Measurements from ENCODE around the gene TMIGD2.
"Not testable (repeated sequence)": the region's sequence is repeated elsewhere in the genome, so short reads cannot be mapped to it uniquely, and the experiment has no call there.

Gene TMIGD2

DNA sequence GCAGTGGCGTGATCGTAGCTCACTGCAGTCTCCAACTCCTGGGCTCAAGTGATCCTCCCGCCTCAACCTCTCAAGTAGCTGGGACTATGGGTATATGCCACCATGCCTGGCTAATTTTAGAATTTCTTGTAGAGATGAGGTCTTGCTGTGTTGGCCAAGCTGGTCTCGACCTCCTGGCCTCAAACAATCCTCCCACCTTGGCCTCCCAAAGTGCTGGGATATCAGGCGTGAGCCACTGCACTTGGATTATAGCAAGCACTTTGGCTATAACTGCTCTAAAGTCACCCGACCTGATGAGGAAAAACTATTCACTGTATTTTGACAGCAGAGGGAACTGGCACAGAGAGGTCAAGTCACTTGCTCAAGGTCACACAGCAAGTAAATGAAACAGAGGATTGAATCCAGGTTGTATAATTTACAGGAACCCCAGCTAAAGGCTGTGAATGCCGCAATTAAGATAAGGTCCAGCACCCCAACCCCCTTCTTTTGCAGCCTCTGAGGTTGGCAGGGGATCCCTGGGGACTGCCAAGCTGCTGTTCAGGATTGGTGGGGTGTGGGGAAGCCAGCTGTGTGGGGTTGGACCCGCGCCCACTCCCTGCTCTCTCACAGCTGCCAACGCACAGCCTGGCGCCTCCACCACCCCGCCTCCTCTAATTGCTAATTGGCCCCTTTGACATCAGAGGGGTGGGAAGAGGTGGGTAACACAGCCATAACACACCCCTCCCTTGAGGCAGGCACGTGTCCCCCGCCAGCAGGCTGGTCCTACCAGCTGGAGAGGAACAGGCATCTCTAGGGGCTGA, 6.0 kb downstream of the TMIGD2 start:
- DNase-seq = no peak

- no peak for DNase-seq
Observed at GRCh38 chr19:4294389-4294788, 7.8 kb downstream of the TMIGD2 start.

DNA sequence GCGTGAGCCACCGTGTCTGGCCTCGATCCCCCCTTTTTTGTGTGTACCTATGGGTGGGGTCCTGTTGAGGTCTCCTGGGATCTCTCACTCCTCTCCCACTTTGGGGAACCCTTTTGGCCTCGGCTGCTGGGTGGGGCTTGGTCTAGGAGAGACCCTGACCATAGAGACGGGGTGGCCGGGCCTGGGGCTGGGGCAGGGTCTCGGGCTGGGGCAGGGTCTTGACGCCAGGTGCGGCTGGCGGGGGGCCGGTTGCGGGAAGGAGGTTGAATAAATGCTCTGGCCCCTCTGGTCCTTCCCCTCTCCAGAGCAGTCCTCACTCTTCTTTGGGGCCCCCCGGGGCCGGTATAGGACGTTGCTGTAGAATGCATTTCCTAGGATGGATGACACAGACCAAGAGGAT, 9.7 kb downstream of the TMIGD2 start:
- DNase-seq = no peak

DNA sequence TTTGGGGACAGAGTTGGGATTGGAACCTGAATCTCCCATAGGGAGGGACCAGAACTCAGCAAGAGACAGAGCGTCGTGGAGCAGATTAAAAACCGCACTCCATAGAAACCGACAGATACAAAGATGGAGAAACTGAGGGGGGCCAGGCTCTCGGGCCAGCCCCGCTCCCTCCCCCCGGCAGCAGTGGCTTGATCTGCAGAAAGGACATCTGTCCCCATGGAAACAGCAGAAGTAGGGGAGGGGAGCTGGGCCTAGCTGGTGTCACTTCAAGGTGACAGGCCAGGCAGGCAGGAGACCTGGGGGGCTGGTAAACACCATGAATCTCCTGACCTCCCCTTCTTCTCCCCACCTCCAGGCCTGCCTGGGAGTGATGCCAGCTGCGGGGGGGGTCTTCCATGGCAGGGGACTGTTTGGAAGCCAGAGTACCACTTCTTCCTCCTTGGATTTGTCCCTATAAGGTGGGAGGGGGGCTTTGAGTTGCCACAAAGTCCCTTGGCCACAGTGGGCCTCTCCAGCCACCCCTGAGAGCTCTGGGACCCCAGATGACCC, 10.9 kb downstream of the TMIGD2 start:
- DNase-seq = no peak

DNA sequence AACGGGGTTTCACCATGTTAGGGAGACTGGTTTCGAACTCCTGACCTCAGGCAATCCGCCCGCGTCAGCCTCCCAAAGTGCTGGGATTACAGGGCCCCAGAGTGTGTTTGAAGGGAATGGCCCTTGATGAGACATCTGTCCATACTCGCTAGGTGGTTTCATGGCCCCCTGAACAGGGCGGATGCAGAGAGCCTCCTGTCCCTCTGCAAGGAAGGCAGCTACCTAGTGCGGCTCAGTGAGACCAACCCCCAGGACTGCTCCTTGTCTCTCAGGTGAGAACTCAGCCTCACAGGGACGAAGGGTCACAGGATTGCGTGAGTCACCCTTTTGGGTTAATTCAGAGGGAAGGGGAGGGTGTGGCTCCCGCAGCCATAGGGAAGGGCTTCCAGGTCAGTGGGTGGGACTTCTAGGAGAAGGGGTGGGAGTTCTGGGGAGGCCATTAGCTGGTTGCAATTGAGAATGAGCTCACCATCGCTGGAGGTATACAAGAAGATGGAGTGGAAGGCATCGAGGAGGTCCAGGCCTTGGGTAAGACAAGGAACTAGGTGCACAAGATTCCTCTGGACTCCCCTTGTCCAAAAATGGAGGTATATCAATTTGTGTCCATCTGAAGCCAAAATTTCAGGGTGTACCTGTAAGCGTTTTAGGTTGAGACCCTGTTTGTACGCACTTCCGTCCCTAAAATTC, 14.0 kb downstream of the TMIGD2 start:
- DNase-seq = no peak

GRCh38 chr19:4286141-4286540, 16.0 kb downstream of the TMIGD2 start:
- not testable (repeated sequence) for DNase-seq

DNA sequence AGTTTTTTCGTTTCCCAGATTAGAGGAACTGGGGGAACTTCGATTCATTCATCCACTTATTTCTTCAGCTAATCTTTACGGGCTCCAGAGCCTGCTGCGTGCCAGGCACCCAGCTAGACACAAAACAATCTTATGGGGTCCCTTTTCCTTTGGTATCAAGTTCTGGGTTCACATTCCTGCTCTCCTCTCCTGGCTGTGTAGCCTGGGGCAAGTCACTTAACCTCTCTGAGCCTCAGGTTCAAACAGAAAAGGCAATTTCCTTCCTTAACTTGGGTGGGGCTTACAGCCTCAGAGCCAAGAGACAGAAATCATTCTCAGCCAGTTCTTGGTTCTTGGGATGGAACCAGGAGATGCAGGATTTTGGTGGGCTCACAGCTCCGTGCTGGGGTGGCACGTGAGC, 17.2 kb downstream of the TMIGD2 start:
- DNase-seq = no peak

DNA sequence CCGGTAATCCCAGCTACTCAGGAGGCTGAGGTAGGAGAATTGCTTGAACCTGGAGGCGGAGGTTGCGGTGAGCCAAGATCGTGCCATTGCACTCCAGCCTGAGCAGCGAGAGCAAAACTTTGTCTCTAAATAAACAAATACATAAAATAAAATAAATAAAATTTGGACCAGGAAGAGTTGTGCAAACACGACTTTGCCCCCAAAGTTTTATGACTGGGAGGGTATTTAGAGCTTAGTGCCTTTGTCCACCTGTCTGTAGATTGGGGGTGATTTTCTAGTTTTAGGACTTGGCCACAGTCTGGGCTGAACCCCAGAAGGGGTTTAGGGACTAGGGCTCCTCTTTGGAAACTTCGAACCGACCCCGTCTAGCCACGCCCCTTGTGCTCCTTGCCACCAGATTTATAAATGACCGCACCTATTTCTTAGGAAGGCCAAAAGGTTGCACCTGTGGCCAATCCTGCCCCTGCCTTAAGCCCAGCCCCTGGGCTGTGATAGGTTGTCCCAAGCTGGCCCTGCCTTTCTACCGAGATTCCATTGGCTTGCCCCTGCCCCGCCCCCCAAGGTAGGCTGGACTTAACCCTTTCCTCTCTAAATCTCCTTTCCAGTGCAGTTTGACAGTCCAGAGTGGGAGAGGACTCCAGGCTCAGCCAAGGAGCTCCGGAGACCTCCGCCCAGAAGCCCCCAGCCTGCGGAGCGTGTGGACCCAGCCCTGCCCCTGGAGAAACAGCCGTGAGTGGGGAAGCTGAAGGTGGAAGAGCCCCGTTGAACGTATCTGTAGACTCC, 17.8 kb downstream of the TMIGD2 start:
- no peak for DNase-seq

GRCh38 chr19:4279530-4280422, 22.4 kb downstream of the TMIGD2 start:
- no peak for DNase-seq

GRCh38 chr19:4279267-4279529, 23.0 kb downstream of the TMIGD2 start:
- DNase-seq = no peak

GRCh38 chr19:4278419-4279266, 23.5 kb downstream of the TMIGD2 start, which contains the start of gene SHD:
TSS of gene SHD (plus strand) at chr19:4279266. CDS start at chr19:4280064, 798 bp downstream.
- DNase-seq = no peak

DNA sequence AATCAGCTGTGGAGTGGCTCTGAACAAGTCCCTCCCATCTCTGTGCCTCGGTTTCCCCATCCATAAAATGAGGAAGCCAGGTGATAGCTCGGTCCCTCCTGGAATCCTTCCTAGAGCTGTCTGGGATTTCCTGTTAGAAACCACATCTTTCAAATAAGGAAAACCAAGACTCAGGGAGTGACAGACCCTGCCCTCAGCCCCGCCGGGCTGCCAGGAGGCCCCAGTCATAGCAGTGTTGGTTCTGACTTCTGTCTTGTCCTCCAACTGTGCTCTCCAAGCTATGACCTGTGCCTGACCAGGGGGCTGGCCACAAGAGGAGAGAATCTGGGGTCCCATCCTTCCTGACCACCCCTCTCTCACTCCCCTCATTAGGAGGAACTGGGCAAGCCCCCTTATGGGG, 24.2 kb downstream of the TMIGD2 start:
- DNase-seq = no peak

GRCh38 chr19:4277191-4277696, 24.9 kb downstream of the TMIGD2 start:
- no peak for DNase-seq

- not testable (repeated sequence) for DNase-seq
Observed at GRCh38 chr19:4274321-4274686, 27.9 kb downstream of the TMIGD2 start.

- DNase-seq = no peak
Observed at GRCh38 chr19:4272894-4273293, 29.3 kb downstream of the TMIGD2 start.

- no peak for DNase-seq
Observed at GRCh38 chr19:4268816-4269430, 33.3 kb downstream of the TMIGD2 start.

DNA sequence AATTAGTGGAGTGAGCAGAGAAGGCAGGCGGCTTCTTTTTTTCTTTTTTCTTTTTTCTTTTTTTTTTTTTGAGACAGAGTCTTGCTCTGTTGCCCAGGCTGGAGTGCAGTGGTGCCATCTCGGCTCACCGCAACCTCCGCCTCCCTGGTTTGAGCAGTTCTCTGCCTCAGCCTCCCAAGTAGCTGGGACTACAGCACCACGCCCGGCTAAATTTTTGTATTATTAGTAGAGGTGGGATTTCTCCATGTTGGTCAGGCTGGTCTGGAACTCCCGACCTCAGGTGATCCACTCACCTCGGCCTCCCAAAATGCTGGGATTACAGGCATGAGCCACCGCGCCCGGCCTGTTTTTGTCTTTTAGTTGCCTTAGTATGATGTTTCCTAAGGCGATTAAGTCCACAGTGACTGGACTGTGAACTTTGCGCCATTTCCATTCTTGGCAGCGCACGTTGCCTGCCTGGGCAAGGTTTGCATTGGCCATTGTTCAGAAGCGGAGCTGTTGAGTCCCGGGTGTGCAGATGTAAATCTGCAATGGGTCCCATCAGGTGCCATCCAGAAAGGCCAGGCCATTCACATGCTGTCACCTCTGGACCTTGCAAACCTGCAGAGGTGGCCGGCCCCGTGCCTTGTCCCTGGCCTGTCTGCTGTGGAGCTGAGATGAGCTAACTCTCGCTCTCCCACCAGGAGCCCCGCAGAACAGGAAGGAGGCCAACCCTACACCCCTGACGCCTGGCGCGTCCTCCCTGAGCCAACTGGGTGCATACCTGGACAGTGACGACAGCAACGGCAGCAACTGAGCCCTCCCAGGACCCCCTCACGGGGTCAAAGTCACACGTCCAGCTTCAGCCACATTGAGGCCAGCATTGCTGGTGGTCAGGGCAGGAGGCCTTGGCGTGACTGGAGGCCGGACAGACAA, 34.0 kb downstream of the TMIGD2 start:
- no peak for DNase-seq

DNA sequence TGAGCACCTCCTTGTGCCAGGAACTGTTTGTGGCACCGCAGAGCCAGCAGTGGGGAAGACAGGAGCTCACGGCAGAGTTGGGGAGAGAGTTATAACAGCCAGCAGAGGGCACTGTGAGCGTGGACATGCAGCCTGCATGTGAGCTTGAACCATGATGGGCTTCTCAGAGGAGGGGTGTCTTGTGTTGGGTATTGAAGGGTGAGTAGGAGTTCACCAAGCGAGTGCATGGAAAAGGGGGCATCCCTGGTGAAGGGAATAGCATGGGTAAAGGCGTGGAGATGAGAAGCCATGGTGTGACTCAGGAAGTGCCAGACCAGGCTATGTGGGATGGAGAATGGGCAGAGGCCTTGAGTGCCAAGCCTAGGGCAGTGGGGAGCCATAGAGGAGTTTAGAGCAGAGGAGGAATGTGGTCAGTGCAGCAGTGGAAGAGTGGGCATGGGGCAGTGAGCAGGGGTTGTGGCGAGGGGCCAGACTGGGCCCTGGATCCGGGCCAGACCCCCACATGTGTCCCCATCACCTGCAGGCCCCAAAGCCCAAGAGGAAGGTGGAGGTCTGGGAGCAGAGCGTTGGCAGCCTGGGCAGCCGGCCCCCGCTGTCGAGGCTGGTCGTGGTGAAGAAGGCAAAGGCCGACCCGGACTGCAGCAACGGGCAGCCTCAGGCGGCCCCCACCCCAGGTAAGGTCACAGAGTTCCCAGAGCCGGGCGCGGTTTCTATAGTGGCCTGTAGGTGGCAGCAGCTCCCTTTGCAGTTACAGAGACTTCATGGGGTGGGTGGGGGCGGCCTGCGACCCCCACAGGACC, 34.9 kb downstream of the TMIGD2 start:
- peak; percentile 68 for DNase-seq
